H1 (cell line): ENCODE results near the gene FHAD1.

Source experiments
- CBX5 ChIP-seq: fragments of 300-800, 300-1000 bp; sonication (generic); IDR thresholded peaks from 2 replicates; pipeline ENCODE4 v1.7.1; 2016; ENCODE audit warnings: antibody characterized with exemption, low read length, low read depth
- CREB1 ChIP-seq: IDR thresholded peaks from 2 replicates; pipeline ENCODE4 v1.6.1; 2012; ENCODE audit warnings: inconsistent platforms
- HDAC2 ChIP-seq, 2 experiments: fragments of 300-600 bp in 1 of 2; sonication (generic) in 1 of 2; IDR thresholded peaks; 2 replicates each; pipeline ENCODE4 v1.6.1; 2011 to 2012; ENCODE audit warnings: low read depth in 2 of 2, low read length in 2 of 2, mild to moderate bottlenecking in 2 of 2, moderate library complexity in 2 of 2, borderline replicate concordance in 1 of 2, inconsistent platforms in 1 of 2
- HDAC6 ChIP-seq: IDR thresholded peaks from one replicate; pipeline ENCODE4 v1.7.1; 2012; ENCODE audit warnings: low read depth, mild to moderate bottlenecking, inconsistent platforms, low read length, moderate library complexity
- JUND ChIP-seq: IDR thresholded peaks from 2 replicates; pipeline ENCODE4 v1.6.1; 2011; ENCODE audit warnings: mild to moderate bottlenecking, improper control_type of control experiment, low read length
- POLR2A ChIP-seq, 2 experiments: IDR thresholded peaks; 1 replicate in 1 of 2; 2 replicates in 1 of 2; pipeline ENCODE4 v1.6.1; 2011; ENCODE audit warnings: low read depth in 2 of 2, low read length in 2 of 2, mild to moderate bottlenecking in 2 of 2; ENCODE audit errors: control extremely low read depth in 1 of 2
- POLR2AphosphoS5 ChIP-seq: IDR thresholded peaks from 2 replicates; pipeline ENCODE4 v1.6.1; 2011; ENCODE audit warnings: low read depth, low read length
- SP1 ChIP-seq: IDR thresholded peaks from 2 replicates; pipeline ENCODE4 v1.6.1; 2011; ENCODE audit warnings: low read depth, low read length
- SP4 ChIP-seq: IDR thresholded peaks from 2 replicates; pipeline ENCODE4 v1.6.1; 2012; ENCODE audit warnings: low read length, inconsistent platforms
- TF ChIP-seq, protein P1 (sequence below), 3 experiments: IDR thresholded peaks; 1 replicate in 2 of 3; 2 replicates in 1 of 3; pipeline versions ENCODE4 v1.5.1 to v1.6.1; 2011; ENCODE audit warnings: low read length in 3 of 3, mild to moderate bottlenecking in 3 of 3, inconsistent platforms in 2 of 3, low read depth in 1 of 3, moderate library complexity in 1 of 3; ENCODE audit not compliant: insufficient read depth in 1 of 3; ENCODE audit errors: control extremely low read depth in 1 of 3
- TF ChIP-seq, protein P2 (sequence below): IDR thresholded peaks from 2 replicates; pipeline ENCODE4 v1.6.1; 2012; ENCODE audit warnings: inconsistent platforms
- TF ChIP-seq, protein P3 (sequence below): IDR thresholded peaks from 2 replicates; pipeline ENCODE4 v1.6.1; 2011; ENCODE audit warnings: low read length, improper control_type of control experiment

DNA sequence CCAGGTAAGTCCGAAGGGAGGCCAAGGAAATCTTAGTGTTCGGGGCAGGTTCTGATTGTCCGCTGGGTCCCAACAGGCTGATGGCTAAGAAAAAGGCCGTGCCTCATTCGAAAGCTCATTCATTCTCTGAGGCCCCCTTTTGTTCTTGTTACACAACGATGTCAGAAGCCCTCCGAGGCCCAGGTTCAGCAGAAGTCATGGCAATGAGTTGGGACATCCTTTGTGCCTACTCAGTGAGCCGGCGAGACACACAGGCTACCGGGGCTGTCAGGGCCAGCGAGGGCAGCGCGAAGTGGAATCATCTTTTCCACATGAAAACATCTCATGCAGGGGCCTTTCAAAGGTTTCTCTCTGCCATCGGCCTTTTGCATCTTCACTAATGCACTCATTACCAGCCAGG is 113.7 kb downstream of the FHAD1 start:
- TF ChIP-seq, protein P1, sequence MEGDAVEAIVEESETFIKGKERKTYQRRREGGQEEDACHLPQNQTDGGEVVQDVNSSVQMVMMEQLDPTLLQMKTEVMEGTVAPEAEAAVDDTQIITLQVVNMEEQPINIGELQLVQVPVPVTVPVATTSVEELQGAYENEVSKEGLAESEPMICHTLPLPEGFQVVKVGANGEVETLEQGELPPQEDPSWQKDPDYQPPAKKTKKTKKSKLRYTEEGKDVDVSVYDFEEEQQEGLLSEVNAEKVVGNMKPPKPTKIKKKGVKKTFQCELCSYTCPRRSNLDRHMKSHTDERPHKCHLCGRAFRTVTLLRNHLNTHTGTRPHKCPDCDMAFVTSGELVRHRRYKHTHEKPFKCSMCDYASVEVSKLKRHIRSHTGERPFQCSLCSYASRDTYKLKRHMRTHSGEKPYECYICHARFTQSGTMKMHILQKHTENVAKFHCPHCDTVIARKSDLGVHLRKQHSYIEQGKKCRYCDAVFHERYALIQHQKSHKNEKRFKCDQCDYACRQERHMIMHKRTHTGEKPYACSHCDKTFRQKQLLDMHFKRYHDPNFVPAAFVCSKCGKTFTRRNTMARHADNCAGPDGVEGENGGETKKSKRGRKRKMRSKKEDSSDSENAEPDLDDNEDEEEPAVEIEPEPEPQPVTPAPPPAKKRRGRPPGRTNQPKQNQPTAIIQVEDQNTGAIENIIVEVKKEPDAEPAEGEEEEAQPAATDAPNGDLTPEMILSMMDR (IDR thresholded peaks at IDR 0.05; ENCODE audit: control extremely low read depth in 1 of 3, insufficient read depth in 1 of 3, low read depth in 1 of 3, low read length in 3 of 3) = no peak
- TF ChIP-seq, protein P2, sequence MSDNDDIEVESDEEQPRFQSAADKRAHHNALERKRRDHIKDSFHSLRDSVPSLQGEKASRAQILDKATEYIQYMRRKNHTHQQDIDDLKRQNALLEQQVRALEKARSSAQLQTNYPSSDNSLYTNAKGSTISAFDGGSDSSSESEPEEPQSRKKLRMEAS = no peak
- no peak for TF ChIP-seq SP4
- TF ChIP-seq CREB1 = no peak
- TF ChIP-seq HDAC6 = no peak
- TF ChIP-seq SP1 = no peak
- TF ChIP-seq POLR2AphosphoS5 = no peak
- TF ChIP-seq HDAC2 (IDR thresholded peaks at IDR 0.05; ENCODE audit: borderline replicate concordance in 1 of 2, low read depth in 2 of 2, low read length in 2 of 2) = no peak
- TF ChIP-seq, protein P3, sequence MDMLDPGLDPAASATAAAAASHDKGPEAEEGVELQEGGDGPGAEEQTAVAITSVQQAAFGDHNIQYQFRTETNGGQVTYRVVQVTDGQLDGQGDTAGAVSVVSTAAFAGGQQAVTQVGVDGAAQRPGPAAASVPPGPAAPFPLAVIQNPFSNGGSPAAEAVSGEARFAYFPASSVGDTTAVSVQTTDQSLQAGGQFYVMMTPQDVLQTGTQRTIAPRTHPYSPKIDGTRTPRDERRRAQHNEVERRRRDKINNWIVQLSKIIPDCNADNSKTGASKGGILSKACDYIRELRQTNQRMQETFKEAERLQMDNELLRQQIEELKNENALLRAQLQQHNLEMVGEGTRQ = no peak
- no peak for TF ChIP-seq POLR2A (IDR thresholded peaks at IDR 0.05; ENCODE audit: control extremely low read depth in 1 of 2, low read depth in 2 of 2, low read length in 2 of 2)
- no peak for TF ChIP-seq JUND
- TF ChIP-seq CBX5 = no peak
